Measurements from ENCODE around the gene DMRT3.
A peak's percentile ranks its signal among the peaks of the same experiment; 100 is the strongest.

DNA sequence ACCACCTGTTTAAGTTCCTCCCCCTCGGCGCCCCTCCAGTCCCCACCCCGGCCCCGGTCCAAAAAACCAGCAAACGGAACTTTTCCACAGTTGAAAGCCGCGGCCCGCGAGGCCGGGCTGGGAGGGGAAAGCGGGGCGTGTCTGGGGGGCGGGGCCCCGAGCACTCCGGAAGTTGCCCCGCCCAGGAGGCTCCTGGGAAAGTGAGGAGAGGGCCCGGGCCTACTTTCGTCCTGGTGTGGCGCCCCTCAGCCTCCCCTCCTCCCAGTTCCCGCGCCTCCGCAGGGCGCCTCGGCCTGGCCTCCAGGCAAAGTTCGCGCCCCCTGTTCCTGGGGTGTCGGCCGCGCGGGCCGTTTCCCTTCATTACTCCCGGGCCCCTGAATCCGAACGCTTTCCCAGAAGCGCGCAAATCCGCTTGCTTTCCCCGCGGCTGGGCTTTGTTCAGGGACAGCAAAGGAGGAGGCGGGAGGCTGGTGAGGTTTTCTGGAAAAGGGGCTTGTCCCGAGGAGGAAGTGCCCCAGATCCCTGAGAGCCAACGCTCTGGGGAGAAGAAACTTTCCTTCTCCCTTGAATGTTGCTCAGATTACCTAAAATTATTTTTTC lies 4.5 kb upstream of the DMRT3 start:
- TF ChIP-seq, protein P1, sequence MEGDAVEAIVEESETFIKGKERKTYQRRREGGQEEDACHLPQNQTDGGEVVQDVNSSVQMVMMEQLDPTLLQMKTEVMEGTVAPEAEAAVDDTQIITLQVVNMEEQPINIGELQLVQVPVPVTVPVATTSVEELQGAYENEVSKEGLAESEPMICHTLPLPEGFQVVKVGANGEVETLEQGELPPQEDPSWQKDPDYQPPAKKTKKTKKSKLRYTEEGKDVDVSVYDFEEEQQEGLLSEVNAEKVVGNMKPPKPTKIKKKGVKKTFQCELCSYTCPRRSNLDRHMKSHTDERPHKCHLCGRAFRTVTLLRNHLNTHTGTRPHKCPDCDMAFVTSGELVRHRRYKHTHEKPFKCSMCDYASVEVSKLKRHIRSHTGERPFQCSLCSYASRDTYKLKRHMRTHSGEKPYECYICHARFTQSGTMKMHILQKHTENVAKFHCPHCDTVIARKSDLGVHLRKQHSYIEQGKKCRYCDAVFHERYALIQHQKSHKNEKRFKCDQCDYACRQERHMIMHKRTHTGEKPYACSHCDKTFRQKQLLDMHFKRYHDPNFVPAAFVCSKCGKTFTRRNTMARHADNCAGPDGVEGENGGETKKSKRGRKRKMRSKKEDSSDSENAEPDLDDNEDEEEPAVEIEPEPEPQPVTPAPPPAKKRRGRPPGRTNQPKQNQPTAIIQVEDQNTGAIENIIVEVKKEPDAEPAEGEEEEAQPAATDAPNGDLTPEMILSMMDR (IDR thresholded peaks at IDR 0.05): no peak
- TF ChIP-seq POLR2A (IDR thresholded peaks at IDR 0.05): peak in 1 of 2 donors; percentile 53

All from thyroid gland (tissue), 4 donors.